GM21528 (cell line): ENCODE results near the gene KCNB1.
"Not testable (repeated sequence)": the region's sequence is repeated elsewhere in the genome, so short reads cannot be mapped to it uniquely, and the experiment has no call there.

ENCODE experiments used
- ATAC-seq: cut with Tn5 transposase; IDR thresholded peaks from one replicate; pipeline ENCODE4 v1.9.1; 2021; ENCODE audit warnings: mild to moderate bottlenecking, moderate library complexity; ENCODE audit not compliant: unreplicated experiment, low FRiP score

KCNB1 gene

GRCh38 chr20:49412953-49413352 is 69.5 kb downstream of the KCNB1 start:
- ATAC-seq = no peak

GRCh38 chr20:49412254-49412653 is 70.2 kb downstream of the KCNB1 start:
- no peak for ATAC-seq

- no peak for ATAC-seq
Observed at GRCh38 chr20:49411221-49411925, 71.1 kb downstream of the KCNB1 start.

GRCh38 chr20:49409975-49410621 is 72.4 kb downstream of the KCNB1 start:
- not testable (repeated sequence) for ATAC-seq

- no peak for ATAC-seq
Observed at GRCh38 chr20:49409302-49409974, 73.0 kb downstream of the KCNB1 start.

- no peak for ATAC-seq
Observed at GRCh38 chr20:49408509-49409104, 73.9 kb downstream of the KCNB1 start.

GRCh38 chr20:49406666-49407065 is 75.8 kb downstream of the KCNB1 start:
- ATAC-seq = no peak

GRCh38 chr20:49405696-49406095 is 76.8 kb downstream of the KCNB1 start:
- ATAC-seq = no peak

GRCh38 chr20:49405062-49405683 is 77.3 kb downstream of the KCNB1 start:
- ATAC-seq = no peak

GRCh38 chr20:49404461-49404860 is 78.0 kb downstream of the KCNB1 start:
- no peak for ATAC-seq

GRCh38 chr20:49403911-49404310 is 78.6 kb downstream of the KCNB1 start:
- ATAC-seq = no peak

GRCh38 chr20:49403012-49403411 is 79.5 kb downstream of the KCNB1 start:
- no peak for ATAC-seq

GRCh38 chr20:49400904-49401303 is 81.6 kb downstream of the KCNB1 start:
- ATAC-seq = no peak

- no peak for ATAC-seq
Observed at GRCh38 chr20:49400410-49400809, 82.1 kb downstream of the KCNB1 start.

- ATAC-seq = no peak
Observed at GRCh38 chr20:49399329-49399728, 83.1 kb downstream of the KCNB1 start.

- no peak for ATAC-seq
Observed at GRCh38 chr20:49398401-49399144, 83.9 kb downstream of the KCNB1 start.

- no peak for ATAC-seq
Observed at GRCh38 chr20:49397525-49397924, 84.9 kb downstream of the KCNB1 start.

- ATAC-seq = no peak
Observed at GRCh38 chr20:49396230-49396629, 86.2 kb downstream of the KCNB1 start.

GRCh38 chr20:49395659-49396058 is 86.8 kb downstream of the KCNB1 start:
- ATAC-seq = no peak

- ATAC-seq = no peak
Observed at GRCh38 chr20:49395183-49395582, 87.3 kb downstream of the KCNB1 start.
